Adrenal gland (tissue), 5 donors: ENCODE measurements around the gene CGN.

ENCODE experiments used
- CTCF ChIP-seq, 6 experiments: fragments of 450-650 bp in 4 of 6; fragments of 200-600 bp in 2 of 6; sonication (generic) in 1 of 6; IDR thresholded peaks; 1 replicate in 5 of 6; 2 replicates in 1 of 6; pipeline versions ENCODE4 v1.5.1 to v1.8.0; 2016 to 2021; ENCODE audit warnings: antibody characterized with exemption in 6 of 6, mild to moderate bottlenecking in 2 of 6, moderate library complexity in 1 of 6
- POLR2A ChIP-seq, 2 donors: fragments of 450-650 bp; IDR thresholded peaks; one replicate each; pipeline ENCODE4 v1.6.1; 2017; ENCODE audit warnings: antibody characterized with exemption in 2 of 2, mild to moderate bottlenecking in 2 of 2, moderate library complexity in 1 of 2
- donor health status: DM: no; HTN: no; CAD: no.

- TF ChIP-seq POLR2A (IDR thresholded peaks at IDR 0.05) (no peak), CTCF (IDR thresholded peaks at IDR 0.05) (no peak)
Measured at GRCh38 chr1:151578941-151579340, 67.8 kb downstream of the CGN start.
